Neural cell (in vitro differentiated cells): ENCODE measurements around the gene OR3A3. TPM values are rescaled to one million over a fixed set of nuclear protein-coding genes. Genes with fewer than 3 reads are reported as not detected.
"Not testable (repeated sequence)": the region's sequence is repeated elsewhere in the genome, so short reads cannot be mapped to it uniquely, and the experiment has no call there.

Experiments
- H2AFZ ChIP-seq: fragments of 200-600, 300-800 bp; sonication (generic), shearing (Covaris generic); 2 replicates; pipeline ENCODE4 v1.6.0; 2014; ENCODE audit warnings: low read depth, mild to moderate bottlenecking, antibody characterized with exemption, low read length, moderate library complexity
- H3F3A ChIP-seq: fragments of 200-600 bp; shearing (Covaris generic); 2 replicates; pipeline ENCODE4 v1.6.1; 2016; ENCODE audit warnings: mild to moderate bottlenecking, moderate library complexity, mixed read lengths, antibody characterized with exemption, low read length; ENCODE audit not compliant: insufficient read depth, poor library complexity, severe bottlenecking
- H3K27ac ChIP-seq: fragments of 200-600, 300-800 bp; sonication (generic), shearing (Covaris generic); 2 replicates; pipeline ENCODE4 v1.5.1; 2014; ENCODE audit warnings: mild to moderate bottlenecking, low read length, moderate library complexity
- H3K27me3 ChIP-seq: fragments of 300-800, 200-600 bp; sonication (generic), shearing (Covaris generic); 2 replicates; pipeline ENCODE4 v1.6.0; 2014; ENCODE audit warnings: mild to moderate bottlenecking, low read depth, low read length, moderate library complexity; ENCODE audit not compliant: insufficient read depth
- H3K36me3 ChIP-seq: fragments of 300-800, 200-600 bp; sonication (generic), shearing (Covaris generic); 2 replicates; pipeline ENCODE4 v1.5.1; 2014; ENCODE audit warnings: mild to moderate bottlenecking, antibody characterized with exemption, low read length, moderate library complexity; ENCODE audit not compliant: insufficient read depth
- H3K4me2 ChIP-seq: fragments of 300-800, 200-600 bp; sonication (generic), shearing (Covaris generic); 2 replicates; pipeline ENCODE4 v1.6.0; 2014; ENCODE audit warnings: mild to moderate bottlenecking, low read length
- H3K4me3 ChIP-seq: fragments of 300-800, 200-600 bp; sonication (generic), shearing (Covaris generic); 2 replicates; pipeline ENCODE4 v1.5.1; 2014; ENCODE audit warnings: mild to moderate bottlenecking, low read length, moderate library complexity
- H3K79me2 ChIP-seq: fragments of 200-600 bp; shearing (Covaris generic); replicated peaks from 2 replicates; pipeline ENCODE4 v1.6.0; 2014; ENCODE audit warnings: mild to moderate bottlenecking, low read length, moderate library complexity; ENCODE audit not compliant: insufficient read depth
- H3K9ac ChIP-seq: fragments of 300-800, 200-600 bp; sonication (generic), shearing (Covaris generic); 2 replicates; pipeline ENCODE4 v1.6.1; 2016; ENCODE audit warnings: mild to moderate bottlenecking, low read length, mixed read lengths
- H3K9me2 ChIP-seq: fragments of 200-600 bp; shearing (Covaris generic); 2 replicates; pipeline ENCODE4 v1.6.1; 2016; ENCODE audit warnings: mild to moderate bottlenecking, low read length, mixed read lengths; ENCODE audit not compliant: insufficient read depth
- H3K9me3 ChIP-seq: fragments of 200-600, 300-800 bp; sonication (generic), shearing (Covaris generic); 2 replicates; pipeline ENCODE4 v1.6.1; 2016; ENCODE audit warnings: mild to moderate bottlenecking, mixed run types, low read length, moderate library complexity, mixed read lengths
- H4K20me1 ChIP-seq: fragments of 200-600 bp; shearing (Covaris generic); 2 replicates; pipeline ENCODE4 v1.6.1; 2016; ENCODE audit warnings: mild to moderate bottlenecking, mixed run types; ENCODE audit not compliant: insufficient read depth
- EP300 ChIP-seq: fragments of 450-650 bp; conservative IDR thresholded peaks from 2 replicates; pipeline ENCODE4 v1.6.1; 2014; ENCODE audit warnings: antibody characterized with exemption, mild to moderate bottlenecking, moderate library complexity; ENCODE audit not compliant: poor library complexity, severe bottlenecking
- EZH2 ChIP-seq: fragments of 200-600, 300-800 bp; shearing (Covaris generic), sonication (generic); IDR thresholded peaks from 2 replicates; pipeline ENCODE4 v1.6.1; 2014; ENCODE audit warnings: antibody characterized with exemption, low read length, borderline replicate concordance, mild to moderate bottlenecking; ENCODE audit not compliant: insufficient read depth, poor library complexity, severe bottlenecking
- MXI1 ChIP-seq: fragments of 450-650 bp; conservative IDR thresholded peaks from 2 replicates; pipeline ENCODE4 v1.6.1; 2014; ENCODE audit warnings: antibody characterized with exemption, mild to moderate bottlenecking; ENCODE audit not compliant: poor library complexity, severe bottlenecking
- POLR2AphosphoS5 ChIP-seq: IDR thresholded peaks from 2 replicates; pipeline ENCODE4 v1.6.1; 2012
- RAD21 ChIP-seq: fragments of 450-650 bp; conservative IDR thresholded peaks from 2 replicates; pipeline ENCODE4 v1.6.1; 2014; ENCODE audit warnings: antibody characterized with exemption, mild to moderate bottlenecking, moderate library complexity
- SMC3 ChIP-seq: fragments of 450-650 bp; conservative IDR thresholded peaks from 2 replicates; pipeline ENCODE4 v1.6.1; 2014; ENCODE audit warnings: antibody characterized with exemption, mild to moderate bottlenecking, moderate library complexity; ENCODE audit not compliant: poor library complexity
- TAF1 ChIP-seq: IDR thresholded peaks from 2 replicates; pipeline ENCODE4 v1.6.1; 2012; ENCODE audit warnings: low read depth
- polyA plus RNA-seq: library from polyadenylated mRNA; depleted of rRNA; stranded (reverse); fragments of >200 nt; gene quantifications from 2 replicates; pipeline ENCODE4 v1.2.3, GENCODE V29; 2014
- TF ChIP-seq, protein P1 (sequence below): fragments of 450-650 bp; IDR thresholded peaks from 2 replicates; pipeline ENCODE4 v1.5.1; 2014; ENCODE audit warnings: antibody characterized with exemption, mild to moderate bottlenecking, moderate library complexity; ENCODE audit not compliant: poor library complexity, severe bottlenecking
- TF ChIP-seq, protein P2 (sequence below): IDR thresholded peaks from 2 replicates; pipeline ENCODE4 v1.6.1; 2012; ENCODE audit warnings: borderline replicate concordance

The OR3A3 gene
- polyA plus RNA-seq, 1 donor from 2014 or later = not detected

GRCh38 chr17:3447625-3448024 lies 36.5 kb downstream of the OR3A3 start:
- Histone ChIP-seq H3K9ac (no peak overlapping the region), H3K79me2 (no peaks in the 10 kb centered on the region), H3K4me2 (no peak overlapping the region), H3K9me3 (no peaks in the 10 kb centered on the region), H3K4me3 (no peak overlapping the region), H3F3A (no peaks in the 10 kb centered on the region), H3K27ac (no peak overlapping the region), H3K36me3 (no peaks in the 10 kb centered on the region), H3K27me3 (no peaks in the 10 kb centered on the region), H3K9me2 (no peaks in the 10 kb centered on the region), H4K20me1 (no peaks in the 10 kb centered on the region), H2AFZ (no peak overlapping the region)
- TF ChIP-seq POLR2AphosphoS5 (no peak), MXI1 (no peak), RAD21 (no peak), TAF1 (no peak), SMC3 (no peak), EP300 (no peak)
- TF ChIP-seq, protein P1, sequence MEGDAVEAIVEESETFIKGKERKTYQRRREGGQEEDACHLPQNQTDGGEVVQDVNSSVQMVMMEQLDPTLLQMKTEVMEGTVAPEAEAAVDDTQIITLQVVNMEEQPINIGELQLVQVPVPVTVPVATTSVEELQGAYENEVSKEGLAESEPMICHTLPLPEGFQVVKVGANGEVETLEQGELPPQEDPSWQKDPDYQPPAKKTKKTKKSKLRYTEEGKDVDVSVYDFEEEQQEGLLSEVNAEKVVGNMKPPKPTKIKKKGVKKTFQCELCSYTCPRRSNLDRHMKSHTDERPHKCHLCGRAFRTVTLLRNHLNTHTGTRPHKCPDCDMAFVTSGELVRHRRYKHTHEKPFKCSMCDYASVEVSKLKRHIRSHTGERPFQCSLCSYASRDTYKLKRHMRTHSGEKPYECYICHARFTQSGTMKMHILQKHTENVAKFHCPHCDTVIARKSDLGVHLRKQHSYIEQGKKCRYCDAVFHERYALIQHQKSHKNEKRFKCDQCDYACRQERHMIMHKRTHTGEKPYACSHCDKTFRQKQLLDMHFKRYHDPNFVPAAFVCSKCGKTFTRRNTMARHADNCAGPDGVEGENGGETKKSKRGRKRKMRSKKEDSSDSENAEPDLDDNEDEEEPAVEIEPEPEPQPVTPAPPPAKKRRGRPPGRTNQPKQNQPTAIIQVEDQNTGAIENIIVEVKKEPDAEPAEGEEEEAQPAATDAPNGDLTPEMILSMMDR = no peak
- TF ChIP-seq, protein P2, sequence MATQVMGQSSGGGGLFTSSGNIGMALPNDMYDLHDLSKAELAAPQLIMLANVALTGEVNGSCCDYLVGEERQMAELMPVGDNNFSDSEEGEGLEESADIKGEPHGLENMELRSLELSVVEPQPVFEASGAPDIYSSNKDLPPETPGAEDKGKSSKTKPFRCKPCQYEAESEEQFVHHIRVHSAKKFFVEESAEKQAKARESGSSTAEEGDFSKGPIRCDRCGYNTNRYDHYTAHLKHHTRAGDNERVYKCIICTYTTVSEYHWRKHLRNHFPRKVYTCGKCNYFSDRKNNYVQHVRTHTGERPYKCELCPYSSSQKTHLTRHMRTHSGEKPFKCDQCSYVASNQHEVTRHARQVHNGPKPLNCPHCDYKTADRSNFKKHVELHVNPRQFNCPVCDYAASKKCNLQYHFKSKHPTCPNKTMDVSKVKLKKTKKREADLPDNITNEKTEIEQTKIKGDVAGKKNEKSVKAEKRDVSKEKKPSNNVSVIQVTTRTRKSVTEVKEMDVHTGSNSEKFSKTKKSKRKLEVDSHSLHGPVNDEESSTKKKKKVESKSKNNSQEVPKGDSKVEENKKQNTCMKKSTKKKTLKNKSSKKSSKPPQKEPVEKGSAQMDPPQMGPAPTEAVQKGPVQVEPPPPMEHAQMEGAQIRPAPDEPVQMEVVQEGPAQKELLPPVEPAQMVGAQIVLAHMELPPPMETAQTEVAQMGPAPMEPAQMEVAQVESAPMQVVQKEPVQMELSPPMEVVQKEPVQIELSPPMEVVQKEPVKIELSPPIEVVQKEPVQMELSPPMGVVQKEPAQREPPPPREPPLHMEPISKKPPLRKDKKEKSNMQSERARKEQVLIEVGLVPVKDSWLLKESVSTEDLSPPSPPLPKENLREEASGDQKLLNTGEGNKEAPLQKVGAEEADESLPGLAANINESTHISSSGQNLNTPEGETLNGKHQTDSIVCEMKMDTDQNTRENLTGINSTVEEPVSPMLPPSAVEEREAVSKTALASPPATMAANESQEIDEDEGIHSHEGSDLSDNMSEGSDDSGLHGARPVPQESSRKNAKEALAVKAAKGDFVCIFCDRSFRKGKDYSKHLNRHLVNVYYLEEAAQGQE = no peak

DNA sequence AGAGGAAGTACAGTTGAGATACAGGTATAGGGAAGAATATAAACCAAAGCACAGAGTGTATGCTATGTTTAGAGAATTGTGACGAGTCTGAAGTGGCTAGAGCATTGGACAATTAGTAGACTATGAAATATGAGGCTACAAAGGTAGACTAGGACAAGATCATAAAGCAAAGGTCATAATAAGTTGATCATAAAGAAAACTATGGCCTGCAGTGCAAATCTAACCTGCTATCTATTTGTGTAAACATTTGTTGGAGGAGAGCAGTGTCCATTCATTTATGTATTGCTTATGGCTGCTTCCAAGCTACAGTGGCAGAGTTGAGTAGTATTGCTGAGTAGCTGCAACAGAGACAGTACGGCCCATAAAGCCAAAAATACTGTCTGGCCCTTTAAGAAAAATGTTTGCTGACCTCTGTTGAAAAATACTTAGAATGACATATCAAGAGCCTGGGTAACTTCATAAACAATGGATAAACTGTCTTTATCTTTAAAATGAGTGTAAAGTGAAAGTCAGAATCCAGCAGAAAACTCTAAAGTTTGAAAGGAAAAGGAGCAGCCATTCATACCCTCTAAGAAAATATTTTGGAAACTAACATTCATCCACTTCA lies 37.0 kb downstream of the OR3A3 start:
- H3F3A ChIP-seq = no peaks in the 10 kb centered on the region
- no peaks in the 10 kb centered on the region for H3K9me3 ChIP-seq
- no peaks in the 10 kb centered on the region for H3K36me3 ChIP-seq
- no peak overlapping the region for H3K27ac ChIP-seq
- no peak overlapping the region for H2AFZ ChIP-seq
- H3K27me3 ChIP-seq = no peaks in the 10 kb centered on the region
- H3K4me3 ChIP-seq = no peak overlapping the region
- no peak for TF ChIP-seq SMC3
- no peak for TF ChIP-seq MXI1
- TF ChIP-seq EP300 = no peak
- TF ChIP-seq, protein P1 = no peak
- no peak for TF ChIP-seq EZH2
- TF ChIP-seq, protein P2 = no peak
- no peak overlapping the region for H3K9ac ChIP-seq
- H3K9me2 ChIP-seq = no peaks in the 10 kb centered on the region
- no peaks in the 10 kb centered on the region for H3K79me2 ChIP-seq
- H3K4me2 ChIP-seq = no peak overlapping the region
- no peaks in the 10 kb centered on the region for H4K20me1 ChIP-seq

DNA sequence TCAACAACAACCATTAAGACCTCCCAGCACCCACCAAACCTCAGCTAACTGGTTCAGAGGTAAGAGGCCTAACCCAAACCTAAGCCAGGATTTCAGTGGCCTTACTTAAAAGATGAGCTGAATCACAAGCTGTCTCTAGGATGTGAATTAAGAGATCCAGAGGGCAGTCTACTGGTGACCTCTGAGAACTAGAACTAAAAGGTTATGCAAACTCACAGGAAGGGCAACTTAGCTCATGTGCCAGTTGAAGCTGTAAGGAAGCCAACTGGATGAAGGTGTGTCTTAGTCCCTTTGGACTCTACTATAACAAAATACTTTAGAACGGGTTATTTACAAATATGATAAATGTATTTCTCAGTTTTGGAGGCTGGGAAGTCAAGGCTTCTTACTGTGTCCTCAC lies 55.2 kb downstream of the OR3A3 start:
- not testable (repeated sequence) for H3K79me2 ChIP-seq, H4K20me1 ChIP-seq, H3K4me3 ChIP-seq, H3K4me2 ChIP-seq, H3K9ac ChIP-seq, H3K9me3 ChIP-seq, H2AFZ ChIP-seq, H3F3A ChIP-seq, H3K9me2 ChIP-seq, H3K36me3 ChIP-seq, H3K27me3 ChIP-seq, H3K27ac ChIP-seq
